ENCODE measurements around the gene TMOD3. TPM values are rescaled to one million over a fixed set of nuclear protein-coding genes. Genes with fewer than 3 reads are reported as not detected.
A peak's percentile ranks its signal among the peaks of the same experiment; 100 is the strongest.

TMOD3 gene
- total and polyA plus RNA-seq, 4 donors = 7.2 to 23.9 (median 14.1) TPM

GRCh38 chr15:51864408-51865056, 35.1 kb downstream of the TMOD3 start:
- H3K4me1 ChIP-seq (ENCODE audit: control insufficient read depth in 4 of 4, insufficient read depth in 4 of 4, low read length in 3 of 4) = peaks cover 0 to 7% (median 6%) of the 10 kb centered on the region in 4 donors
- H3K27me3 ChIP-seq (ENCODE audit: control insufficient read depth in 4 of 4, insufficient read depth in 4 of 4, low read length in 3 of 4) = no peaks in the 10 kb centered on the region
- no peak overlapping the region for H3K4me3 ChIP-seq (ENCODE audit: low read depth in 1 of 3, low read length in 3 of 3)
- TF ChIP-seq FOXA1 (IDR thresholded peaks at IDR 0.05) = no peak
- TF ChIP-seq ATF3 (IDR thresholded peaks at IDR 0.05) = no peak
- TF ChIP-seq HNF4G (IDR thresholded peaks at IDR 0.05) = no peak
- no peak for TF ChIP-seq CTCF (IDR thresholded peaks at IDR 0.05; ENCODE audit: low read depth, low read length, missing input control)
- TF ChIP-seq JUND (IDR thresholded peaks at IDR 0.05) = no peak
- H3K27ac ChIP-seq (ENCODE audit: low read depth in 1 of 2, low read length in 2 of 2) = no peak overlapping the region
- no peaks in the 10 kb centered on the region for H3K9me3 ChIP-seq (ENCODE audit: control insufficient read depth in 4 of 4, low read length in 3 of 4)
- peaks cover 1 to 14% (median 6%) of the 10 kb centered on the region in 4 donors for H3K36me3 ChIP-seq (ENCODE audit: control insufficient read depth in 4 of 4, insufficient read depth in 3 of 4, low read depth in 1 of 4, low read length in 3 of 4)
- WGBS = 85% methylated on average over 4 of the region's 4 CpGs
- no peak overlapping the region for H3K9ac ChIP-seq (ENCODE audit: low read depth in 1 of 2, low read length in 2 of 2)
- no peak for DNase-seq (ENCODE audit: low spot score)

- TF ChIP-seq CTCF (IDR thresholded peaks at IDR 0.05; ENCODE audit: low read depth, low read length, missing input control) = no peak
- no peak for TF ChIP-seq ZBTB33 (IDR thresholded peaks at IDR 0.05)
- no peak for TF ChIP-seq HNF4G (IDR thresholded peaks at IDR 0.05)
- TF ChIP-seq HNF4A (conservative IDR thresholded peaks at IDR 0.05) = peak; percentile 52 to 56
- peak; percentile 39 for TF ChIP-seq YY1 (IDR thresholded peaks at IDR 0.05)
- TF ChIP-seq ATF3 (IDR thresholded peaks at IDR 0.05) = no peak
- TF ChIP-seq NR2F2 (IDR thresholded peaks at IDR 0.05) = no peak
- no peak for TF ChIP-seq SP1 (IDR thresholded peaks at IDR 0.05)
- no peak for TF ChIP-seq GABPA (IDR thresholded peaks at IDR 0.05 in 1 of 2, conservative IDR thresholded peaks at IDR 0.05 in 1 of 2)
- no peak for TF ChIP-seq TAF1 (conservative IDR thresholded peaks at IDR 0.05)
- peak; percentile 7 for TF ChIP-seq FOXA2 (IDR thresholded peaks at IDR 0.05)
- TF ChIP-seq JUND (IDR thresholded peaks at IDR 0.05) = no peak
- TF ChIP-seq FOXA1 (IDR thresholded peaks at IDR 0.05) = no peak
- TF ChIP-seq EGR1 (IDR thresholded peaks at IDR 0.05; ENCODE audit: low read depth in 2 of 2) = no peak
- TF ChIP-seq RAD21 (IDR thresholded peaks at IDR 0.05) = no peak
- TF ChIP-seq MAX (IDR thresholded peaks at IDR 0.05) = no peak
- TF ChIP-seq REST (IDR thresholded peaks at IDR 0.05) = no peak
- TF ChIP-seq RXRA (IDR thresholded peaks at IDR 0.05) = peak in 1 of 2 donors; percentile 46
- Histone ChIP-seq H3K27me3 (ENCODE audit: control insufficient read depth in 4 of 4, insufficient read depth in 4 of 4, low read length in 3 of 4) (no peaks in the 10 kb centered on the region), H3K9ac (ENCODE audit: low read depth in 1 of 2, low read length in 2 of 2) (no peak overlapping the region), H3K27ac (ENCODE audit: low read depth in 1 of 2, low read length in 2 of 2) (no peak overlapping the region), H3K9me3 (ENCODE audit: control insufficient read depth in 4 of 4, low read length in 3 of 4) (no peaks in the 10 kb centered on the region), H3K4me3 (ENCODE audit: low read depth in 1 of 3, low read length in 3 of 3) (no peak overlapping the region), H3K4me1 (ENCODE audit: control insufficient read depth in 4 of 4, insufficient read depth in 4 of 4, low read length in 3 of 4) (peaks cover 0 to 7% (median 6%) of the 10 kb centered on the region in 4 donors), H3K36me3 (ENCODE audit: control insufficient read depth in 4 of 4, insufficient read depth in 3 of 4, low read depth in 1 of 4, low read length in 3 of 4) (peaks cover 1 to 16% (median 6%) of the 10 kb centered on the region in 4 donors)
- WGBS = 77% methylated on average over 1 of the region's 1 CpG
- DNase-seq (ENCODE audit: low spot score) = no peak
Observed at GRCh38 chr15:51865317-51865716, 35.9 kb downstream of the TMOD3 start.

All from liver (tissue), 9 donors.